HG03097 (cell line): ENCODE measurements around the gene PPP2R2C.

Source experiments
- ATAC-seq: cut with Tn5 transposase; IDR thresholded peaks from one replicate; pipeline ENCODE4 v1.9.1; 2021; ENCODE audit not compliant: unreplicated experiment, low FRiP score

Gene PPP2R2C

GRCh38 chr4:6449746-6450369 is 22.6 kb downstream of the PPP2R2C start:
- ATAC-seq, result no peak

DNA sequence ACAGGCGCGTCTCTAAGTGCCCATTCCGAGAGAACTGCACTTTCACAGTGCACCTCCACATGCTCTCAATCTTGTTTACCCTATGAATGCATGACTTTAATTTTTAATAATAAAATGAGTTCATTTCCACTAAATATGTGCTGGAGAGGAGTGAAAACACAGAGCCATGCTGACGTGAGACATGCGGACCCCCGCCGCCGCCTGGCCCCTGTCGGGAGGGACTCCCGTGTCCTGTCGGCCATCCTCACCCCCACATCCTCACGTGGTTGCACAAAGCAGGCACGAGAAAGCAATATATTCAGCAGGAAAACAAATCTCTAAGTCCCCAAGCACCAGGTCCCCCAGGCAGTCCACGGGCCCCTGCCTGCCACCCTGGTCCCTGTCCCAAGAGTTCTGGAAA is 23.1 kb downstream of the PPP2R2C start:
- no peak for ATAC-seq

- ATAC-seq, result no peak
These were observed 23.8 kb downstream of the PPP2R2C start for GRCh38 chr4:6448476-6449170.

- no peak for ATAC-seq
These were observed 24.7 kb downstream of the PPP2R2C start for GRCh38 chr4:6447672-6448171.

- no peak for ATAC-seq
These were observed 25.6 kb downstream of the PPP2R2C start for GRCh38 chr4:6446538-6447451.

DNA sequence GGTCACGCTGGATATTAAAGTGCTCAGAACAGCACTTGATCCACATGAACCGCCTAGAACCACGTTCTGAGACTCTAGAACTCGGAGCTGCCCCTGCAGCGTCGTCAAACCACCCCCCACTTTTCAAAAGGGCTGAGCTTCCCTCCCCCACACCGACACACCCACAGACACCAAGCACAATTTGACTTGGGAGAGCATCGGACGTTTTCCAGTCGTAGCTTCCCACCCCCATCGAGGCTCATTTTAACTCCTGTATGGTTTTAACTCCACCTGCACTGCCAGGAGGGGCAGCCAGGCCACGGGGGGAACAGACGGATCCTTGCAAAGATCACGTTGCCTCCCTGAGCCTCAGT is 26.3 kb downstream of the PPP2R2C start:
- ATAC-seq, result no peak

DNA sequence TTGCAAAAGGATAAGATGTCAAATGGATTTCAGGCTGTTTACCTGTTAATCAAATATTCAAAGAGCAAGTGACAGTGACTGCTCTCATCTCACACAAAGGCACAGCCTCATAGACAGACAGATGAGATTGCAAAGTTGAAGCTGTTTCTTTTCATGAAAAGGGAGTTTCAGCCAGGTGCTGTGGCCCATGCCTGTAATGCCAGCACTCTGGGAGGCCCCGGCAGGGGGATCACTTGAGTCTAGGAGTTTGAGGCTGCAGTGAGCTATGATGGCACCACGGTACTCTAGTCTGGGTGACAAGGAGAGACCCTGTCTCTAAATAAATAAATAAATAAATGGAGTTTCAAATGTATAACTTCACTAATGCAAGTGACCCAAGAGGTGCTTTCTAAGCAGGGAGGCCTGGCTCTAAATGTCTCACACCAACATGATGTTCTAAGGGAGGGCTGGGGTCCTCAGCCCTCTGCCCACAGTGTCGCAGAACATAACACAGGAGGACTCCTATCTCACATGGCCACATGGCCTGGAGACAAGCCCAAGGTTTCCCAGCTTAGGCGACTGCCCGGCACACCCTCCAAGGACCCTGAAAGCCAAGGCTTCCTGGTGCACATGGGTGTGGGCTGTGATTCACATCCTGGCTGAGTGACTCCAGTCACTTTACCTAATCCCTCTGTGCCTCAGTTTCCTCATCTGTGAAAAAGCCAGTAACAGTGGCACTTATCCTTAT is 26.8 kb downstream of the PPP2R2C start:
- no peak for ATAC-seq

- ATAC-seq, result no peak
These were observed 27.8 kb downstream of the PPP2R2C start for GRCh38 chr4:6444582-6444981.

- no peak for ATAC-seq
These were observed 29.1 kb downstream of the PPP2R2C start for GRCh38 chr4:6443035-6444023.

GRCh38 chr4:6442555-6442954 is 29.9 kb downstream of the PPP2R2C start:
- no peak for ATAC-seq

DNA sequence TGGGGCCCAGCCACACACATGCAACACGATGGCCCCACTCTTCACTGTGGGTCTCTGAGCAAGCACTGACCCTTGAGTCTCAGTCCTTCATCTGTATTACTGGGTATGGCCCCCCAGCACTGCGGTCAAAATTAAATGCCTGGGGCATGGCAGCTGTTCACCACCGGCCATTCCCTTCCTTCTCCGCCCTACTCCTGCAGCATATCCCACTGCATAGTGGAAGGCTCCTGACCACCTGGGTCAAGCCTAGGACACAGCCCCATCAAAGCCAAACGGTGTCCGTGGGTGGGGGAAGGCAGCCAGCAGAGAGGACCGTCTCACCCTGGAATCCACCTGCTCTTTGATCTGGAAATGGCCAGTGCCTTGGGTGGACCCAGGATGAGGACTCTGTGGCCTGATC is 30.7 kb downstream of the PPP2R2C start:
- no peak for ATAC-seq

DNA sequence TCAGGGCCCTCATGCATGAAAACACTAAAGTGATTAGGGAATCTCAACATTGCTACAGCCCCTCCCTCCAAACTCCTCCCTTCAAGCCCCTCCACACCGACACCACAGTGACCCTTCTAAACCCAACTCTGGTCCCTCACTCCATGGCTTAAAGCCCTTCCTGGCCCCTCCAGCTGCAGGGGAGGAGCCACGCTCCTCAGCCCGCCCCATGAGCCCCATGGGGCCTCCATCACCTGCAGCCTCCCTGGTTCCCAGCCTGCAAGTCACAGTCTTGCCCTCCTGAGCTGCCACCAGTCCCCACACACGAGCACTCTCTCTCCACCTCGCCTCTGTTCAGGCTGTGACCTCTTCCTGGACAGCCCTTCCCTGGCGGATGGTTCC is 31.2 kb downstream of the PPP2R2C start:
- no peak for ATAC-seq

DNA sequence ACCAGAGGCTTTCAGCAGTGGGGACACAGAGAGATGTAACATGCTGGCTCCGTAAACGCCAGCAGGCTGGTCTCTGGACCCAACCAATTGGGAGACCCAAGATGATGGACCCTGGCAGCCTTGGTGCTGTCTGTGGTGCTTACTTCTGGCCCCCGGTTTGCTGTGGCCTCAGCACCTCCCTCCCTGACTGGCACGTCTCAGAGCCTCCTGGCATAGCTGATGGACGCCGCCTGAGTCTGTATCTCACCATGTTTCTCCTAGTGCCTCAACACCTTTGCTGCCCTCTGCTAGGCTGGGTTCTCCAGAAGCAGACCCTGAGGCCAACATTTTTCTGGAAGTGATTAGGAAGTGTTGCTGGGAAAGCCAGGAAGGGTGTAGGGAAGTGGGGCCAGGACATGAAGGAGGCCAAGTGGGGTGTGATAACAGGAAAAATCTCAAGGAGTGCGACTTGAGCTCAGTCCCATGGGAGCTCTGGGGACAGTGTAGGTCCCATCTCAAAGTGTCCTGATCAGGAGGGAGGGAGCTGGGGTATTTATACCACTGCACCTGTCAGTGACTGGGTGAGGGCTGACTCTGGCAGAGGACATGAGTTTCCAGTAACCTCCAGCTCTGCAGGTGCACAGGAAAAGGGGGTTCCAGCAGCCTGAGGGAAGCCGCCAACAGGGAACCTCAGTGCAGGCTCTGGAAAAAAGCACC is 31.8 kb downstream of the PPP2R2C start:
- no peak for ATAC-seq

- no peak for ATAC-seq
These were observed 33.2 kb downstream of the PPP2R2C start for GRCh38 chr4:6439120-6439762.

- no peak for ATAC-seq
These were observed 34.6 kb downstream of the PPP2R2C start for GRCh38 chr4:6437826-6438238.

DNA sequence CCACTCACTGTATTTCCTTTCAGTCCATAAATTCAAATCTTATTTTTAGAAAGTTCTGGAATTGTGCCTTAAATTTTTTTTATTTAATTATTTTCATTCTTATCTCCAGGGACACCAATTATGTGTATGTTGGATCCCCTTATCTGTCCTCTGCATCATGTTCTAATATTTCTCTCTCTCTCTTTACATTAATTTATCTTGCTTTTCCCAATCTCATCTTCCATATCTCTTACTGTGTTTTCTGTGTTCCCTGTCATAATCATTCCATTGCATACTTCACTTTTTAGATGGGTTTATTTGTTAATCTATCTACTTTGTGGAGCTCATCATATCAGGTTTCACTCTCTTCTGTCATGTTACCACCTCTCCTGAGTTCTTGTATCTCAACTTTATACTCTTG is 37.4 kb downstream of the PPP2R2C start:
- ATAC-seq, result no peak

DNA sequence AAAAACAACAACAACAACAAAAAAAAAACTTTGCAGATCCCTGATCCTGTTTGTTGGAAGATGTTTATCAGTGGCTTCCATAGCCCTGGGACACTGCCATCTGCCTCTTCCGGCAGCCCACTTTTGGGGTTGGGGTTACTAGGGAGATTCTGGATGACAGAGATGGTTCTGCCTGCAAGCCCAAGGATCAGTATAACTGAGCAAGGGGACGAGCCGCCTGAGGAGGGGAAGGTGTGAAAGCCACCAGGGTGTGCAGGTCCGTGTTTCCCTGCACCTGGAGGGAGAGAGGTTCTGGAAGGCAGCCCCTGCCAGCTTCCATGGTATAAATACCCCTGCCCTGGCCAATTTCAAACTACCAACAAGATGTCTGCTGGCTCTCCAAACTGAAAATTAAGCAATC is 41.5 kb downstream of the PPP2R2C start:
- ATAC-seq, result no peak

GRCh38 chr4:6427439-6428090 is 44.8 kb downstream of the PPP2R2C start:
- ATAC-seq, result no peak
